Peyer's patch (tissue), 4 donors: ENCODE measurements around the gene FNDC3B.
"Not testable (repeated sequence)": the region's sequence is repeated elsewhere in the genome, so short reads cannot be mapped to it uniquely, and the experiment has no call there.

Experiments
- POLR2A ChIP-seq, 2 donors: fragments of 450-650 bp; IDR thresholded peaks; one replicate each; pipeline ENCODE4 v1.5.1; 2017; ENCODE audit warnings: antibody characterized with exemption in 2 of 2, mild to moderate bottlenecking in 2 of 2, moderate library complexity in 2 of 2
- TF ChIP-seq, protein P1 (sequence below), 6 experiments: fragments of 450-650 bp in 4 of 6; fragments of 200-600 bp in 2 of 6; sonication (generic) in 1 of 6; IDR thresholded peaks; one replicate each; pipeline ENCODE4 v1.5.1; 2017 to 2019; ENCODE audit warnings: antibody characterized with exemption in 6 of 6, mild to moderate bottlenecking in 3 of 6, moderate library complexity in 1 of 6

DNA sequence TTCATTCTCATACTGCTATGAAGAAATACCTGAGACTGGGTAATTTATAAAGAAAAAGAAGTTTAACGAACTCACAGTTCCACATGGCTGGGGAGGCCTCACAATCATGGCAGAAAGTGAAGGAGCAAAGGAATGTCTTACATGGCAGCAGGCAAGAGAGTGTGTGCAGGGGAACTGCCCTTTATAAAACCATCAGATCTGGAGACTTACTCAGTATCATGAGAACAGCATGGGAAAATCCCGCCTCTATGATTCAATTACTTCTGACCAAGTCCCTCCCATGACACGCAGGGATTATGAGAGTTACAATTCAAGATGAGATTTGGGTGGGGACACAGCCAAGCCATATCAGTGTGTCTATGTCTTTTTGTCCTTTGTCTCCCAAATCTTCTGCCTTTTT lies 49.1 kb upstream of the FNDC3B start:
- TF ChIP-seq, protein P1, sequence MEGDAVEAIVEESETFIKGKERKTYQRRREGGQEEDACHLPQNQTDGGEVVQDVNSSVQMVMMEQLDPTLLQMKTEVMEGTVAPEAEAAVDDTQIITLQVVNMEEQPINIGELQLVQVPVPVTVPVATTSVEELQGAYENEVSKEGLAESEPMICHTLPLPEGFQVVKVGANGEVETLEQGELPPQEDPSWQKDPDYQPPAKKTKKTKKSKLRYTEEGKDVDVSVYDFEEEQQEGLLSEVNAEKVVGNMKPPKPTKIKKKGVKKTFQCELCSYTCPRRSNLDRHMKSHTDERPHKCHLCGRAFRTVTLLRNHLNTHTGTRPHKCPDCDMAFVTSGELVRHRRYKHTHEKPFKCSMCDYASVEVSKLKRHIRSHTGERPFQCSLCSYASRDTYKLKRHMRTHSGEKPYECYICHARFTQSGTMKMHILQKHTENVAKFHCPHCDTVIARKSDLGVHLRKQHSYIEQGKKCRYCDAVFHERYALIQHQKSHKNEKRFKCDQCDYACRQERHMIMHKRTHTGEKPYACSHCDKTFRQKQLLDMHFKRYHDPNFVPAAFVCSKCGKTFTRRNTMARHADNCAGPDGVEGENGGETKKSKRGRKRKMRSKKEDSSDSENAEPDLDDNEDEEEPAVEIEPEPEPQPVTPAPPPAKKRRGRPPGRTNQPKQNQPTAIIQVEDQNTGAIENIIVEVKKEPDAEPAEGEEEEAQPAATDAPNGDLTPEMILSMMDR (IDR thresholded peaks at IDR 0.05), result not testable (repeated sequence)
- TF ChIP-seq POLR2A (IDR thresholded peaks at IDR 0.05), result not testable (repeated sequence)
